Measurements from ENCODE around the gene MCEE. TPM values are rescaled to one million over a fixed set of nuclear protein-coding genes. Genes with fewer than 3 reads are reported as not detected.

Gene MCEE
- polyA plus RNA-seq, 4 donors: 22.3 to 25.5 (median 22.7) TPM

Other genes starting within 250 kb of the MCEE start
- gene VAX2, start 229.7 kb downstream of the MCEE start, polyA plus RNA-seq (ENCODE audit: insufficient read length in 4 of 4): 1 to 10 TPM in 1 of 4 donors, under 1 TPM in 1, not detected in 2; 0.75 to 1.6 TPM
- 10 to 100 TPM in 3 of 4 donors, 1 to 10 TPM in 1; 1.5 to 80.6 (median 64.2) TPM for gene ATP6V1B1, start 194.3 kb downstream of the MCEE start, polyA plus RNA-seq (ENCODE audit: insufficient read length in 4 of 4)
- 1 to 10 TPM; 1.0 to 1.8 (median 1.3) TPM for gene ANKRD53, start 151.6 kb downstream of the MCEE start, polyA plus RNA-seq (ENCODE audit: insufficient read length in 4 of 4)
- 10 to 100 TPM; 50.2 to 64.0 (median 53.8) TPM for gene TEX261, start 135.4 kb downstream of the MCEE start, polyA plus RNA-seq (ENCODE audit: insufficient read length in 4 of 4)
- 100 to 1,000 TPM in 1 of 4 donors, 10 to 100 TPM in 3; 70.0 to 106 (median 84.9) TPM for gene NAGK, start 61.6 kb downstream of the MCEE start, polyA plus RNA-seq (ENCODE audit: insufficient read length in 4 of 4)
- 10 to 100 TPM; 42.6 to 55.5 (median 46.5) TPM for gene MPHOSPH10, start 405 bp upstream of the MCEE start, polyA plus RNA-seq (ENCODE audit: insufficient read length in 4 of 4)
- 10 to 100 TPM in 3 of 4 donors, 1 to 10 TPM in 1; 6.5 to 20.5 (median 18.4) TPM for gene PAIP2B, start 96.9 kb upstream of the MCEE start, polyA plus RNA-seq (ENCODE audit: insufficient read length in 4 of 4)
- gene ZNF638, start 201.6 kb upstream of the MCEE start, polyA plus RNA-seq (ENCODE audit: insufficient read length in 4 of 4): 100 to 1,000 TPM; 138 to 229 (median 222) TPM

Measured in left renal pelvis (tissue), 4 donors.